H1 (cell line): ENCODE measurements around the gene AP4M1. TPM values are rescaled to one million over a fixed set of nuclear protein-coding genes. Genes with fewer than 3 reads are reported as not detected.

ENCODE experiments used
- GABPA ChIP-seq: IDR thresholded peaks from 2 replicates; pipeline ENCODE4 v1.6.1; 2011; ENCODE audit warnings: mild to moderate bottlenecking, low read length, moderate library complexity, borderline replicate concordance; ENCODE audit not compliant: insufficient read depth
- polyA plus RNA-seq, 7 experiments: library from polyadenylated mRNA; depleted of rRNA in 3 of 7; stranded (reverse) in 5 of 7; unstranded in 2 of 7; fragments of >200 nt in 5 of 7; fragments of 200-250 nt in 2 of 7; gene quantifications; 1 replicate in 5 of 7; 2 replicates in 1 of 7; 4 replicates in 1 of 7; pipeline versions ENCODE4 v1.2.1 to v1.2.3, GENCODE V29; 2011 to 2013; ENCODE audit warnings: missing spikeins in 2 of 7, mixed read lengths in 2 of 7
- total RNA-seq: library from RNA; stranded (reverse); fragmentation: NEBNext Ultra II Directional; extraction: Animal tissue kit (Norgen Biotek cat#: 25700); gene quantifications from 2 replicates; pipeline ENCODE4 v1.2.1, GENCODE V29; 2021

Gene AP4M1
- total and polyA plus RNA-seq, 2 of the 8 experiments (the other 6 are each of a cell fraction or from before 2014, with no cell fraction given): 15.2 to 16.6 TPM

DNA sequence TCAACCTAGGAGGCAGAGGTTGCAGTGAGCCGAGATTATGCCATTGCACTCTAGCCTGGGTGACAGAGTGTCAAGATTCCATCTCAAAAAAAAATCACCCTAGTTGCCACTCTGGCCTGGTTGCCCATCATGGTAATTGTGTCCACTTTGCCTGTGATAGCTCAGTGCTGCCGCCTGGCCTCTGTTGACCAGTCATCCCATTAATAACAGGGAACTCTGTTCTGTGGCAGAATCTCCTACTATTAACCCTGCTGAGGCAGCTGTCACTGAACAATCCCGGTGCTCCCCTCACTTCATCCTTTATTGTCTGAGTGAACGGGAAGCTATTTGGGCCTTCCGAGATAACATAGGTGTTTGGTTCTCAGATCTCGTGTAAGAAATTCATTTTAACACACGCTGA lies 34.5 kb upstream of the AP4M1 start (continued):
- no peak for TF ChIP-seq GABPA
